RWPE2 (cell line): ENCODE measurements around the gene PRLR.

Experiments
- ATAC-seq: fragments of 200-7000 bp; cut with Tn5 transposase; 3 replicates; pipeline ENCODE4 v1.9.1; 2021; ENCODE audit warnings: low read depth
- DNase-seq: peaks from one replicate; pipeline ENCODE4 v3.0.0-alpha.2; 2020; ENCODE audit warnings: low spot score
- H3K27ac ChIP-seq: fragments of 450-650 bp; 2 replicates; pipeline ENCODE4 v1.5.1; 2017; ENCODE audit warnings: mild to moderate bottlenecking; ENCODE audit not compliant: poor library complexity, severe bottlenecking
- H3K27me3 ChIP-seq: fragments of 250-450 bp; sonication (Bioruptor Pico); 2 replicates; pipeline ENCODE4 v1.5.1; 2021; ENCODE audit warnings: mild to moderate bottlenecking, moderate library complexity; ENCODE audit not compliant: insufficient read depth, poor library complexity, severe bottlenecking
- H3K36me3 ChIP-seq: fragments of 250-450 bp; sonication (Bioruptor Pico); 2 replicates; pipeline ENCODE4 v1.5.1; 2020; ENCODE audit warnings: low read depth, mild to moderate bottlenecking, moderate library complexity
- H3K4me1 ChIP-seq: fragments of 250-450 bp; sonication (Bioruptor Pico); 2 replicates; pipeline ENCODE4 v1.5.1; 2021; ENCODE audit warnings: mild to moderate bottlenecking, moderate library complexity; ENCODE audit not compliant: insufficient read depth, poor library complexity, severe bottlenecking
- H3K4me3 ChIP-seq: fragments of 250-450 bp; sonication (Bioruptor Pico); 2 replicates; pipeline ENCODE4 v1.5.1; 2021; ENCODE audit warnings: mild to moderate bottlenecking, moderate library complexity; ENCODE audit not compliant: severe bottlenecking
- H3K9me3 ChIP-seq: fragments of 250-450 bp; sonication (Bioruptor Pico); 2 replicates; pipeline ENCODE4 v1.5.1; 2021; ENCODE audit warnings: mild to moderate bottlenecking, moderate library complexity; ENCODE audit not compliant: severe bottlenecking
- TF ChIP-seq, protein P1 (sequence below): fragments of 450-650 bp; IDR thresholded peaks from one replicate; pipeline ENCODE4 v1.5.1; 2017; ENCODE audit warnings: mild to moderate bottlenecking, moderate library complexity; ENCODE audit not compliant: poor library complexity, severe bottlenecking

The PRLR gene

DNA sequence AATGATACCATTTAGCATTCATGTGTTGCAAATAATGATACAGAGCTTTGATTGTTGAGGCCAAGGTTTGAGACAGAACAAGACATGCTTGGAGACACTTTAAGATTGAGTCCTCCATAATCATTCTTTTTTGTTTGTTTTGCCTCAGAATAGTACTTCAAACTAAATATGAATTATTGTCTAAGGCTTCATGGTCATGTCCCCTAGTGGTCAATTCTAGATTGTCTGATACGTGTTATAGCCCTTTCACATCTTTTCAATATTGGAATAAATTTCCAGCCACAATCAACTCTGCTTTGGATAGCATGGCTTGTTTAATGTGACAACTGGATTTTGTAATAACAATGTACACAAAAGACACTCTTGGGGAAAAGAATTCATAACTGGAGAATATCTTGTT, 64.2 kb downstream of the PRLR start:
- TF ChIP-seq, protein P1, sequence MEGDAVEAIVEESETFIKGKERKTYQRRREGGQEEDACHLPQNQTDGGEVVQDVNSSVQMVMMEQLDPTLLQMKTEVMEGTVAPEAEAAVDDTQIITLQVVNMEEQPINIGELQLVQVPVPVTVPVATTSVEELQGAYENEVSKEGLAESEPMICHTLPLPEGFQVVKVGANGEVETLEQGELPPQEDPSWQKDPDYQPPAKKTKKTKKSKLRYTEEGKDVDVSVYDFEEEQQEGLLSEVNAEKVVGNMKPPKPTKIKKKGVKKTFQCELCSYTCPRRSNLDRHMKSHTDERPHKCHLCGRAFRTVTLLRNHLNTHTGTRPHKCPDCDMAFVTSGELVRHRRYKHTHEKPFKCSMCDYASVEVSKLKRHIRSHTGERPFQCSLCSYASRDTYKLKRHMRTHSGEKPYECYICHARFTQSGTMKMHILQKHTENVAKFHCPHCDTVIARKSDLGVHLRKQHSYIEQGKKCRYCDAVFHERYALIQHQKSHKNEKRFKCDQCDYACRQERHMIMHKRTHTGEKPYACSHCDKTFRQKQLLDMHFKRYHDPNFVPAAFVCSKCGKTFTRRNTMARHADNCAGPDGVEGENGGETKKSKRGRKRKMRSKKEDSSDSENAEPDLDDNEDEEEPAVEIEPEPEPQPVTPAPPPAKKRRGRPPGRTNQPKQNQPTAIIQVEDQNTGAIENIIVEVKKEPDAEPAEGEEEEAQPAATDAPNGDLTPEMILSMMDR, result peak; percentile 29
- no peaks in the 10 kb centered on the region for H3K36me3 ChIP-seq
- H3K4me1 ChIP-seq, result no peaks in the 10 kb centered on the region
- H3K27me3 ChIP-seq, result peaks cover 7% of the 10 kb centered on the region
- H3K4me3 ChIP-seq, result no peak overlapping the region
- H3K9me3 ChIP-seq, result peaks cover 7% of the 10 kb centered on the region
- H3K27ac ChIP-seq, result no peak overlapping the region
- ATAC-seq (no peak), DNase-seq (no peak)

DNA sequence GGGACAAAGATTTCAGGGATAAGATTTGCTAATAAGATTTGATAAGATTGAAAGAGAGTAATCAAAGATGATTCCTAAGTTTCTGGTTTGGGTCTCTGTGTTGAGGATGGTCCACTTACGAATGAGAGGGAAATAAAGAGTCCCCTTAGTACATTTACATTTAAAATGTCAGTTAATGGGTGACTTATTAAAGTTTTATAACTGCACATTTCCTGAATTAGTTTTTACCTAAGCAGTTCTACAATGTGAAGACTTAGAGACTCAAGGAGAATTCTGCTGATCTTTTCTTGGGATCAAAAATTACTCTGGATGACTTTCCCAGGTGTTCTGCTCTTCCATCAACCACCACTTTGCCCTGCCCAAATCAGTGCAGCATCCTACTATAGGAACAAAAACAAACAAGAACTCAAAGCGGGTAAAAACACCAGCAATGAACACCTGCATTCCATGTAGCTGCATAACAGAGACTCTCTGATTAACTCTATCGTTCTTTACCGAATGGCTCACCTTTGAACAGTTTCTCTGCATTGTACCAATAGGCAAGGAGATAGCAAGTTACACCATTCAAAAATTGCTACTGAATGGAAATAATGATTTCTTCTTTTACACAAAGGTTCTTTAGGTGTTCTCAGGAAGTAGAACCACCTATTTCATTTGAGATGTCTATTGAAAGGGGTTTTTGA, 65.3 kb downstream of the PRLR start:
- TF ChIP-seq, protein P1, result no peak
- Histone ChIP-seq H3K36me3 (no peaks in the 10 kb centered on the region), H3K27ac (no peak overlapping the region), H3K4me1 (no peaks in the 10 kb centered on the region), H3K9me3 (peaks cover 7% of the 10 kb centered on the region), H3K4me3 (no peak overlapping the region), H3K27me3 (peaks cover 7% of the 10 kb centered on the region)
- ATAC-seq (no peak), DNase-seq (no peak)

DNA sequence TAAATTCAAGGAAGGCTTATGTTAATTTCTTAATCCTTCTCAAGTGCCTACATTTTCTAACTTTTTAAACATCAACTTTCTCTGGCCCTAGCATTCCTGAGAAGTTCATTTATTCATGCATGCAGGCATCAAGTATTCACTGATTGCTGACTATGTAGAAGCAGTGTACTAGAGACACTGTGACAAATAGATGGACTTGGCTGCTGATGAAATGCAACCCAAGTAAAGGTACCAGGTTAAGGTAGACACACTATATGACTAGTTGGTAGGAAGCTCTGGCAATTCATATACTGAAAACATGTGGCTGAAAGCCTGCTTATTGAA, 66.6 kb downstream of the PRLR start:
- TF ChIP-seq, protein P1, result no peak
- ATAC-seq (no peak), DNase-seq (no peak)
- Histone ChIP-seq H3K4me1 (no peaks in the 10 kb centered on the region), H3K4me3 (no peak overlapping the region), H3K27me3 (peaks cover 7% of the 10 kb centered on the region), H3K9me3 (peaks cover 7% of the 10 kb centered on the region), H3K27ac (no peak overlapping the region), H3K36me3 (no peaks in the 10 kb centered on the region)

DNA sequence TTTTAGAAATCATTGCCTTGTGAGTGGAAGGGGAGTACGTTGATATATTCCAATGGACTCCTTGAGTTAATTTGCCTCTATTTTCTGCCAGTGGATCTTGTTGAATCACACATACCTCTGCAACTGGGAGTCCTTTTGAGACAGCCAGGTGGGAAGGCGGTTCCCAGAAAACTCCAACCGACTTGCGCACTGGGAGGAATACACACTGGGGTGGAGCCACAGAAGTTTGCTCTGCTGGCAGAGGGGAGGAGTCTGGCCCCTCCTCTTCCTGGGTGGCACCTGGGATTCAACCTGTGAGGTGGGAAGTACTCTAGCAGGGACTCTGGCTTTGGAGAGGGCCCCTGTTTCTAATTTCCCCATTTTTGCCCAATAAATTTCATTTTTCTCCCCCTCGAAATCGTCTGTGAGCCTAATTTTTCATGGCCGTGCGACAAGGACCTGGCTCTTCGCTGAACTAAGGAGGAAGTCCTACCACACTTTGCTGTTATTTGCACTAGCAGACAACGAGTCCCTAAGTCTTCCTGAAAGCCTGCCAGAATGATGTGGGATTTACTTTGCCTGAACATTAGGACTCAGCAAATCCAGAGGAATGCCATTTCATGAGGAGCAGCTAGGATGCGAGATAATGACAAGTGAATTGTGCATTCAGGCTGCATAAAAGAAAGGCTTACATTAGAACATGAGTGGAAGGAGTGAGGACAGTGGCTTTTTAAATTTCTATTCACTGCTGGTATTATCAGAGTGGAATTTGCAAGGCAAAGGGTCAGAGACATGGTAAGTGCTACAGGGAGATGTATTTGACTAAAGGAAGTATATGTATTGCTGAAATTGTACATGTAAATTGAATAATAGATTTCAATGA, 67.2 kb downstream of the PRLR start:
- Histone ChIP-seq H3K36me3 (no peaks in the 10 kb centered on the region), H3K27me3 (peaks cover 7% of the 10 kb centered on the region), H3K27ac (no peak overlapping the region), H3K9me3 (peaks cover 5% of the 10 kb centered on the region), H3K4me1 (no peaks in the 10 kb centered on the region), H3K4me3 (no peak overlapping the region)
- ATAC-seq, result no peak
- TF ChIP-seq, protein P1, result no peak
- no peak for DNase-seq

DNA sequence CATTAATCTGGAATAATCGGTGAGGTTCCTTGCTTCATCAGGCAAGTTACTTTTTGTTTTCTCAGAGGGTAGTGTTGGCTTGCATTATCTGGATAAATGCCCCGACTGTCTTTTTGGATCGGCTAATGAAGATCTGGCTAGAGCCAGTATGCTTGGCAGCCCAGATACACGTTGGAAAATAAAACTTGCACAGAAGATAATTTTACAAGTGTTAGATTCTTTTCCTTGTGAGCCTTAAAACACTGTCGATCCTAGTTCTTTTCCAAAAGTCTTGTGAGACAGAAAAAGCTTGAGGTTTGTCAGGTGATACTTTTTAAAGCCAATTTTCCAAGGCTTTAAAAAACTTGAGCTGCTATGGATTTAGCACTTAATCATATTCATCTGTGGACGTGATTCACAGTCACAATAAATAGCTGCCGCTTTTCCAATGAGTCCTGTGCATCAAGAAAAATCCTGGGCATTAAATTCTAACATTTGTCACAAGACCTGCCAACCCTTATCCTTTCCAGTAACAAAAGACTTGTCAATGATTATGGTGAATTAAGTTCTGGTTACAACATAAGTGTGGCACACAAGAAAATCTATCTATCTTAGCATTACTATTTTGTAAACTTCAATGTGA, 68.5 kb downstream of the PRLR start:
- TF ChIP-seq, protein P1, result no peak
- DNase-seq, result no peak
- no peak overlapping the region for H3K27ac ChIP-seq
- H3K4me3 ChIP-seq, result no peak overlapping the region
- H3K4me1 ChIP-seq, result no peaks in the 10 kb centered on the region
- H3K9me3 ChIP-seq, result no peaks in the 10 kb centered on the region
- H3K36me3 ChIP-seq, result no peaks in the 10 kb centered on the region
- no peak for ATAC-seq
- peaks cover 7% of the 10 kb centered on the region for H3K27me3 ChIP-seq
